Measurements from ENCODE around the gene BMPR1A.

DNA sequence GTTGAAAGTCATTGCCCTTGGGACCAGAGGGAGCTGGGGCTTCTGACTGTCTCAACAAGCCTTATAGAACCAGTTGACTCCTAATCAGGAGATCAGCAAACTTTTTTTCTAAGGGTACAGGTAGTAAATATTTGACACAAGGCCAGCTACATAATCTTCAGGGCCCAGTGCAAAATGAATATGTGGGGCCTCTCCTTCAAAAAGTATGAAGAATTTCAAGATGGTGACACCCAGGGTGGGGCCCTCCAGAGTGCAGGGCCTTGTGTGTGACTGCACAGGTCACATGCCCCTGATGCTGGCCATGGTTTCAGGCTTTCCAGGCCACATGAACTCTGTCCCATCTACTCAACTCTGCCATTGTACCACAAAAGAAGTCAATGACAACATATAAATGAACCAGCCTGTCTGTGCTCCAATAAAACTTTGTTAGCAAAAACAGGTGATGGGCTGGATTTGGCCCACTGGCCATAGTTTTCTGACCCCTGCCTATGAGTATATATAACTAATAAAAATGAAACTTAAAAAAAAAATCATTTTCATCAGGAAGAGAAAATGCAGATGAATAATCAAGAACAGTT lies 194.9 kb downstream of the BMPR1A start:
- TF ChIP-seq TAF1 (CRISPR knock-in tag; IDR thresholded peaks at IDR 0.05) (no peak), CEBPB (IDR thresholded peaks at IDR 0.05; ENCODE audit: borderline replicate concordance, low read depth, low read length) (no peak), MED1 (CRISPR knock-in tag; IDR thresholded peaks at IDR 0.05) (no peak), ZNF629 (CRISPR knock-in tag; conservative IDR thresholded peaks at IDR 0.05) (no peak), EZH2 (conservative IDR thresholded peaks at IDR 0.05; ENCODE audit: low read depth, low read length) (no peak), ZBTB7A (CRISPR knock-in tag; IDR thresholded peaks at IDR 0.05) (no peak), TEF (CRISPR knock-in tag; IDR thresholded peaks at IDR 0.05) (no peak), GATA4 (IDR thresholded peaks at IDR 0.05; ENCODE audit: borderline replicate concordance, low read depth) (no peak), ZNF841 (CRISPR knock-in tag; IDR thresholded peaks at IDR 0.05; ENCODE audit: borderline replicate concordance) (no peak)
- TF ChIP-seq, protein P1, sequence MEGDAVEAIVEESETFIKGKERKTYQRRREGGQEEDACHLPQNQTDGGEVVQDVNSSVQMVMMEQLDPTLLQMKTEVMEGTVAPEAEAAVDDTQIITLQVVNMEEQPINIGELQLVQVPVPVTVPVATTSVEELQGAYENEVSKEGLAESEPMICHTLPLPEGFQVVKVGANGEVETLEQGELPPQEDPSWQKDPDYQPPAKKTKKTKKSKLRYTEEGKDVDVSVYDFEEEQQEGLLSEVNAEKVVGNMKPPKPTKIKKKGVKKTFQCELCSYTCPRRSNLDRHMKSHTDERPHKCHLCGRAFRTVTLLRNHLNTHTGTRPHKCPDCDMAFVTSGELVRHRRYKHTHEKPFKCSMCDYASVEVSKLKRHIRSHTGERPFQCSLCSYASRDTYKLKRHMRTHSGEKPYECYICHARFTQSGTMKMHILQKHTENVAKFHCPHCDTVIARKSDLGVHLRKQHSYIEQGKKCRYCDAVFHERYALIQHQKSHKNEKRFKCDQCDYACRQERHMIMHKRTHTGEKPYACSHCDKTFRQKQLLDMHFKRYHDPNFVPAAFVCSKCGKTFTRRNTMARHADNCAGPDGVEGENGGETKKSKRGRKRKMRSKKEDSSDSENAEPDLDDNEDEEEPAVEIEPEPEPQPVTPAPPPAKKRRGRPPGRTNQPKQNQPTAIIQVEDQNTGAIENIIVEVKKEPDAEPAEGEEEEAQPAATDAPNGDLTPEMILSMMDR (CRISPR knock-in tag; IDR thresholded peaks at IDR 0.05): no peak

Measured in HepG2 (cell line).